Gastroesophageal sphincter (tissue), 4 donors: Measurements from ENCODE around the gene RFX4. TPM values are rescaled to one million over a fixed set of nuclear protein-coding genes. Genes with fewer than 3 reads are reported as not detected.

Experiments
- ATAC-seq: fragments of 150-250 bp; one replicate; pipeline ENCODE4 v1.9.1; 2016; ENCODE audit warnings: mild to moderate bottlenecking, moderate library complexity
- H3K27ac ChIP-seq, 4 donors: fragments of 200-600 bp; sonication (generic) in 3 of 4; 1 replicate in 3 of 4; 2 replicates in 1 of 4; pipeline ENCODE4 v1.5.1; 2016 to 2019
- H3K27me3 ChIP-seq: fragments of 200-600 bp; sonication (generic); one replicate; pipeline ENCODE4 v1.5.1; 2019
- H3K36me3 ChIP-seq, 2 donors: fragments of 200-600 bp; sonication (generic); one replicate each; pipeline ENCODE4 v1.5.1; 2019; ENCODE audit warnings: control low read depth in 1 of 2
- H3K4me1 ChIP-seq, 3 donors: fragments of 200-600 bp; sonication (generic); 1 replicate in 2 of 3; 2 replicates in 1 of 3; pipeline ENCODE4 v1.5.1; 2016 to 2019; ENCODE audit warnings: control low read depth in 2 of 3
- H3K4me3 ChIP-seq, 2 donors: fragments of 200-600 bp; sonication (generic); one replicate each; pipeline ENCODE4 v1.5.1; 2019; ENCODE audit warnings: mild to moderate bottlenecking in 1 of 2, moderate library complexity in 1 of 2
- H3K9me3 ChIP-seq, 3 donors: fragments of 200-600 bp; sonication (generic); one replicate each; pipeline ENCODE4 v1.5.1; 2017 to 2019; ENCODE audit warnings: control low read depth in 2 of 3
- CTCF ChIP-seq, 4 experiments: fragments of 200-600 bp in 2 of 4; fragments of 450-650 bp in 2 of 4; sonication (generic) in 1 of 4; IDR thresholded peaks; one replicate each; pipeline ENCODE4 v1.5.1; 2017 to 2019; ENCODE audit warnings: antibody characterized with exemption in 4 of 4, mild to moderate bottlenecking in 2 of 4, moderate library complexity in 2 of 4
- EP300 ChIP-seq: sonication (generic); formaldehyde crosslinking; IDR thresholded peaks from one replicate; pipeline ENCODE4 v1.6.1; 2017; ENCODE audit warnings: antibody characterized with exemption, mild to moderate bottlenecking
- POLR2A ChIP-seq, 2 donors: fragments of 450-650 bp; IDR thresholded peaks; one replicate each; pipeline ENCODE4 v1.6.1; 2017; ENCODE audit warnings: antibody characterized with exemption in 2 of 2, mild to moderate bottlenecking in 2 of 2, moderate library complexity in 1 of 2
- POLR2AphosphoS5 ChIP-seq: sonication (generic); formaldehyde crosslinking; IDR thresholded peaks from one replicate; pipeline ENCODE4 v1.6.1; 2017; ENCODE audit warnings: antibody characterized with exemption
- WGBS, 2 donors: methylation state at CpG; one replicate each; pipeline ENCODE4 v1.1.5; 2018; ENCODE audit warnings: low coverage in 1 of 2; 5-methylcytosine and 5-hydroxymethylcytosine counted together
- total RNA-seq, 4 donors: library from RNA; depleted of rRNA; stranded (reverse); fragments of >200 nt; gene quantifications; one replicate each; pipeline ENCODE4 v1.1.0, GENCODE V29; 2016

The RFX4 gene
- total RNA-seq, 4 donors from 2014 or later: not detected

- Histone ChIP-seq H3K27me3 (peaks cover 40% of the 10 kb centered on the region), H3K36me3 (no peaks in the 10 kb centered on the region), H3K4me1 (no peaks in the 10 kb centered on the region), H3K27ac (no peak overlapping the region), H3K4me3 (no peak overlapping the region), H3K9me3 (no peaks in the 10 kb centered on the region)
- 79 to 94% methylated on average over 3 to 4 of the region's 4 CpGs for WGBS, 2 donors
- TF ChIP-seq POLR2A (IDR thresholded peaks at IDR 0.05) (no peak), POLR2AphosphoS5 (no peak), CTCF (IDR thresholded peaks at IDR 0.05) (no peak), EP300 (no peak)
- ATAC-seq: no peak
Observed at GRCh38 chr12:106599302-106599701, 16.5 kb downstream of the RFX4 start.

- WGBS, 2 donors: 70 to 71% methylated on average over 5 of the region's 5 CpGs
- Histone ChIP-seq H3K27me3 (peaks cover 29% of the 10 kb centered on the region), H3K4me3 (no peak overlapping the region), H3K9me3 (no peaks in the 10 kb centered on the region), H3K36me3 (no peaks in the 10 kb centered on the region), H3K27ac (no peak overlapping the region), H3K4me1 (no peaks in the 10 kb centered on the region)
- ATAC-seq: no peak
- TF ChIP-seq POLR2AphosphoS5 (no peak), CTCF (IDR thresholded peaks at IDR 0.05) (no peak), POLR2A (IDR thresholded peaks at IDR 0.05) (no peak), EP300 (no peak)
Observed at GRCh38 chr12:106600503-106600902, 17.7 kb downstream of the RFX4 start.

GRCh38 chr12:106601031-106601430 lies 18.2 kb downstream of the RFX4 start:
- H3K4me1 ChIP-seq: no peaks in the 10 kb centered on the region
- no peaks in the 10 kb centered on the region for H3K9me3 ChIP-seq
- H3K36me3 ChIP-seq: no peaks in the 10 kb centered on the region
- no peak overlapping the region for H3K4me3 ChIP-seq
- ATAC-seq: no peak
- no peak for TF ChIP-seq POLR2A (IDR thresholded peaks at IDR 0.05)
- no peak for TF ChIP-seq EP300
- WGBS, 2 donors: 60% methylated on average over 1 of the region's 10 CpGs; no CpG with 5 or more reads in 1 of the 2 donors
- peaks cover 24% of the 10 kb centered on the region for H3K27me3 ChIP-seq
- H3K27ac ChIP-seq: no peak overlapping the region

- no peak for TF ChIP-seq CTCF (IDR thresholded peaks at IDR 0.05)
- no peak for TF ChIP-seq EP300
- no peak for TF ChIP-seq POLR2AphosphoS5
- TF ChIP-seq POLR2A (IDR thresholded peaks at IDR 0.05): no peak
- WGBS, 2 donors: 58 to 90% methylated on average over 3 to 7 of the region's 11 CpGs
- H3K27ac ChIP-seq: no peak overlapping the region
- ATAC-seq: no peak
- peaks cover 23% of the 10 kb centered on the region for H3K27me3 ChIP-seq
- no peaks in the 10 kb centered on the region for H3K9me3 ChIP-seq
- no peak overlapping the region for H3K4me3 ChIP-seq
- H3K36me3 ChIP-seq: no peaks in the 10 kb centered on the region
- H3K4me1 ChIP-seq: no peaks in the 10 kb centered on the region
Observed at GRCh38 chr12:106601496-106601895, 18.7 kb downstream of the RFX4 start.

GRCh38 chr12:106602076-106602475 lies 19.3 kb downstream of the RFX4 start:
- H3K27ac ChIP-seq: no peak overlapping the region
- H3K36me3 ChIP-seq: no peaks in the 10 kb centered on the region
- no peak overlapping the region for H3K4me3 ChIP-seq
- peaks cover 23% of the 10 kb centered on the region for H3K27me3 ChIP-seq
- no peak for TF ChIP-seq EP300
- no peak for TF ChIP-seq POLR2A (IDR thresholded peaks at IDR 0.05)
- TF ChIP-seq CTCF (IDR thresholded peaks at IDR 0.05): no peak
- TF ChIP-seq POLR2AphosphoS5: no peak
- no peaks in the 10 kb centered on the region for H3K4me1 ChIP-seq
- WGBS, 2 donors: 93 to 94% methylated on average over 3 of the region's 4 CpGs
- no peaks in the 10 kb centered on the region for H3K9me3 ChIP-seq
- no peak for ATAC-seq
